Hepatocyte (in vitro differentiated cells): Measurements from ENCODE around the gene ZNF45. TPM values are rescaled to one million over a fixed set of nuclear protein-coding genes. Genes with fewer than 3 reads are reported as not detected.

Source experiments
- DNase-seq: peaks from one replicate; pipeline ENCODE4 v3.0.0-alpha.2; 2016; ENCODE audit warnings: low spot score
- H2AFZ ChIP-seq: fragments of 200-600 bp; sonication (generic); 2 replicates; pipeline ENCODE4 v1.6.0; 2016; ENCODE audit warnings: antibody characterized with exemption, mild to moderate bottlenecking
- H3K27ac ChIP-seq: fragments of 200-600 bp; sonication (generic); 2 replicates; pipeline ENCODE4 v1.5.1; 2016; ENCODE audit warnings: mild to moderate bottlenecking
- H3K27me3 ChIP-seq: fragments of 200-600 bp; sonication (generic); 2 replicates; pipeline ENCODE4 v1.6.1; 2016
- H3K36me3 ChIP-seq: fragments of 200-600 bp; sonication (generic); replicated peaks from 2 replicates; pipeline ENCODE4 v1.5.1; 2016; ENCODE audit warnings: low read depth; ENCODE audit not compliant: insufficient read depth
- H3K4me1 ChIP-seq: fragments of 200-600 bp; sonication (generic); 2 replicates; pipeline ENCODE4 v1.5.1; 2016; ENCODE audit warnings: mild to moderate bottlenecking, moderate library complexity; ENCODE audit not compliant: insufficient read depth
- H3K4me2 ChIP-seq: fragments of 200-600 bp; sonication (generic); 2 replicates; pipeline ENCODE4 v1.6.0; 2016
- H3K4me3 ChIP-seq: fragments of 200-600 bp; sonication (generic); 2 replicates; pipeline ENCODE4 v1.5.1; 2016; ENCODE audit warnings: mild to moderate bottlenecking
- H3K79me2 ChIP-seq: fragments of 200-600 bp; sonication (generic); 2 replicates; pipeline ENCODE4 v1.6.0; 2017; ENCODE audit warnings: mild to moderate bottlenecking
- H3K9me2 ChIP-seq: fragments of 200-600 bp; sonication (generic); replicated peaks from 2 replicates; pipeline ENCODE4 v1.6.0; 2017; ENCODE audit warnings: mild to moderate bottlenecking; ENCODE audit not compliant: insufficient read depth
- H3K9me3 ChIP-seq: fragments of 200-600 bp; sonication (generic); 2 replicates; pipeline ENCODE4 v1.5.1; 2016; ENCODE audit warnings: low read depth, mild to moderate bottlenecking
- H4K20me1 ChIP-seq: fragments of 200-600 bp; sonication (generic); 2 replicates; pipeline ENCODE4 v1.6.0; 2016; ENCODE audit warnings: mild to moderate bottlenecking; ENCODE audit not compliant: insufficient read depth, poor library complexity, severe bottlenecking
- EZH2 ChIP-seq: fragments of 200-600 bp; sonication (generic); IDR thresholded peaks from 2 replicates; pipeline ENCODE4 v1.6.1; 2016; ENCODE audit warnings: antibody characterized with exemption, mild to moderate bottlenecking, borderline replicate concordance
- EZH2phosphoT487 ChIP-seq: fragments of 200-600 bp; sonication (generic); IDR thresholded peaks from one replicate; pipeline ENCODE4 v1.6.1; 2018; ENCODE audit warnings: antibody characterized with exemption, mild to moderate bottlenecking, low read depth, moderate library complexity; ENCODE audit not compliant: unreplicated experiment, severe bottlenecking
- WGBS: methylation state at CpG from one replicate; pipeline ENCODE4 v1.1.6; 2016; ENCODE audit warnings: low lambda C conversion rate; ENCODE audit errors: missing lambda C conversion rate; 5-methylcytosine and 5-hydroxymethylcytosine counted together
- polyA plus RNA-seq: library from polyadenylated mRNA; unstranded; fragments of >200 nt; fragmentation: Nextera tagmentation; extraction: Ambion mirVana; gene quantifications from 2 replicates; pipeline ENCODE4 v1.2.1, GENCODE V29; 2016
- total RNA-seq: library from RNA; depleted of rRNA; stranded (reverse); fragments of >200 nt; gene quantifications from 2 replicates; pipeline ENCODE4 v1.2.3, GENCODE V29; 2014
- TF ChIP-seq, protein P1 (sequence below): fragments of 200-600 bp; sonication (generic); IDR thresholded peaks from 2 replicates; pipeline ENCODE4 v1.5.1; 2016; ENCODE audit warnings: antibody characterized with exemption, mild to moderate bottlenecking; ENCODE audit not compliant: poor library complexity

ZNF45 gene
- total and polyA plus RNA-seq, 2 experiments from 2014 or later, result 6.3 to 10.3 TPM

DNA sequence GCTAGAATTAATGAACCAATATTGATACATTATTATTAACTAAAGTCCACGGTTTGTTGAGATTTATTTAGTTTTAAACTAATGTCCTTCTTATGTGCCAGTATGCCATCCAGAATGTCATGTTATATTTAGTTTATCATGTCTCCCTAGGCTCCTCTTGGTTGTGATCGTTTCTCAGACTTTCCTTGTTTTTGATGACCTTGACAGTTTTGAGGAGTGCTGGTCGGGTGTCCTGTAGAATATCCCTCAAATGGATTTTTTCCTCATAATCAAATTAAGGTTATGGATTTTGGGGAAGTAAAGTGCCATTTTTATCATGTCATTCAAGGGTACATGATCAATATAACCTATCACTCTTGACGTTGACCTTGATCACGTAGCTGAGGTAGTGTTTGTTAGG is 6.1 kb upstream of the ZNF45 start:
- DNase-seq, result no peak
- no peaks in the 10 kb centered on the region for H3K9me3 ChIP-seq
- H3K36me3 ChIP-seq, result no peaks in the 10 kb centered on the region
- no peaks in the 10 kb centered on the region for H4K20me1 ChIP-seq
- no peak overlapping the region for H3K4me2 ChIP-seq
- no peak overlapping the region for H2AFZ ChIP-seq
- TF ChIP-seq EZH2 (no peak), EZH2phosphoT487 (no peak)
- TF ChIP-seq, protein P1, sequence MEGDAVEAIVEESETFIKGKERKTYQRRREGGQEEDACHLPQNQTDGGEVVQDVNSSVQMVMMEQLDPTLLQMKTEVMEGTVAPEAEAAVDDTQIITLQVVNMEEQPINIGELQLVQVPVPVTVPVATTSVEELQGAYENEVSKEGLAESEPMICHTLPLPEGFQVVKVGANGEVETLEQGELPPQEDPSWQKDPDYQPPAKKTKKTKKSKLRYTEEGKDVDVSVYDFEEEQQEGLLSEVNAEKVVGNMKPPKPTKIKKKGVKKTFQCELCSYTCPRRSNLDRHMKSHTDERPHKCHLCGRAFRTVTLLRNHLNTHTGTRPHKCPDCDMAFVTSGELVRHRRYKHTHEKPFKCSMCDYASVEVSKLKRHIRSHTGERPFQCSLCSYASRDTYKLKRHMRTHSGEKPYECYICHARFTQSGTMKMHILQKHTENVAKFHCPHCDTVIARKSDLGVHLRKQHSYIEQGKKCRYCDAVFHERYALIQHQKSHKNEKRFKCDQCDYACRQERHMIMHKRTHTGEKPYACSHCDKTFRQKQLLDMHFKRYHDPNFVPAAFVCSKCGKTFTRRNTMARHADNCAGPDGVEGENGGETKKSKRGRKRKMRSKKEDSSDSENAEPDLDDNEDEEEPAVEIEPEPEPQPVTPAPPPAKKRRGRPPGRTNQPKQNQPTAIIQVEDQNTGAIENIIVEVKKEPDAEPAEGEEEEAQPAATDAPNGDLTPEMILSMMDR, result no peak
- H3K27me3 ChIP-seq, result peaks cover 5% of the 10 kb centered on the region
- H3K9me2 ChIP-seq, result no peaks in the 10 kb centered on the region
- no peak overlapping the region for H3K27ac ChIP-seq
- no peaks in the 10 kb centered on the region for H3K79me2 ChIP-seq
- no peak overlapping the region for H3K4me3 ChIP-seq
- H3K4me1 ChIP-seq, result no peaks in the 10 kb centered on the region
- 59% methylated on average over 5 of the region's 5 CpGs for WGBS

DNA sequence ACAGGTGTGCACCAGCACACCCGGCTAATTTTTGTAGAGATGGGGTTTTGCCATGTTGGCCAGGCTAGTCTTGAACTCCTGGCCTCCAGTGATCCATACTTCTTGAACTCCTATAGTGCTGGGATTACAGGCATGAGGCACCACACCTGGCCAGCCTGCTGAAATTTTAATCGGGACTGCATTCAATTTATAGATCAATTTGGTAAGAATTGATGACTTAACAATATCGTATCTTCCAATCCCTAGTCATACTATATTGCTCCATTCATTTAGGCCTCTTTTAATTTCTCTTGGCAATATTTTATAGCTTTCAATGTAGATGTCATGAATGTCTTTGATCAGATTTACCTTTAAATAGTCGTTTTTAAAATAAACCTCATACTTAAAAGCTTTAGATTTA is 5.6 kb upstream of the ZNF45 start:
- H4K20me1 ChIP-seq, result no peaks in the 10 kb centered on the region
- no peaks in the 10 kb centered on the region for H3K36me3 ChIP-seq
- TF ChIP-seq EZH2phosphoT487, result no peak
- TF ChIP-seq, protein P1, result no peak
- no peak for TF ChIP-seq EZH2
- no peaks in the 10 kb centered on the region for H3K9me2 ChIP-seq
- H3K4me1 ChIP-seq, result no peaks in the 10 kb centered on the region
- DNase-seq, result no peak
- no peaks in the 10 kb centered on the region for H3K79me2 ChIP-seq
- WGBS, result 80% methylated on average over 4 of the region's 4 CpGs
- no peak overlapping the region for H3K27ac ChIP-seq
- H3K9me3 ChIP-seq, result no peaks in the 10 kb centered on the region
- no peak overlapping the region for H2AFZ ChIP-seq
- peaks cover 5% of the 10 kb centered on the region for H3K27me3 ChIP-seq
- no peak overlapping the region for H3K4me3 ChIP-seq
- H3K4me2 ChIP-seq, result no peak overlapping the region

- Histone ChIP-seq H3K9me3 (no peaks in the 10 kb centered on the region), H3K9me2 (no peaks in the 10 kb centered on the region), H3K4me3 (no peak overlapping the region), H3K27ac (no peak overlapping the region), H3K27me3 (peaks cover 5% of the 10 kb centered on the region), H3K4me2 (no peak overlapping the region), H2AFZ (no peak overlapping the region), H3K36me3 (no peaks in the 10 kb centered on the region), H3K79me2 (no peaks in the 10 kb centered on the region), H3K4me1 (no peaks in the 10 kb centered on the region), H4K20me1 (no peaks in the 10 kb centered on the region)
- 45% methylated on average over 3 of the region's 3 CpGs for WGBS
- TF ChIP-seq EZH2, result no peak
- TF ChIP-seq, protein P1, result no peak
- TF ChIP-seq EZH2phosphoT487, result no peak
- DNase-seq, result no peak
Observed at GRCh38 chr19:43939557-43940260, 4.6 kb upstream of the ZNF45 start.
